SU-DHL-6 (cell line): ENCODE measurements around the gene NCAM2.

Experiments
- CTCF ChIP-seq: fragments of 200-600 bp; sonication (generic); IDR thresholded peaks from one replicate; pipeline ENCODE4 v1.5.1; 2017; ENCODE audit warnings: antibody characterized with exemption, mild to moderate bottlenecking, low read length, moderate library complexity; ENCODE audit not compliant: insufficient read depth, poor library complexity, severe bottlenecking
- EZH2phosphoT487 ChIP-seq: fragments of 200-600 bp; sonication (generic), shearing (Covaris generic); conservative IDR thresholded peaks from 2 replicates; pipeline ENCODE4 v1.6.1; 2018; ENCODE audit warnings: mild to moderate bottlenecking, antibody characterized with exemption, low read length, moderate library complexity, mixed read lengths

GRCh38 chr21:21231913-21232312 lies 233.7 kb downstream of the NCAM2 start:
- TF ChIP-seq CTCF = no peak
- no peak for TF ChIP-seq EZH2phosphoT487
